Ovary (tissue), 9 donors: Measurements from ENCODE around the gene ISLR2. TPM values are rescaled to one million over a fixed set of nuclear protein-coding genes. Genes with fewer than 3 reads are reported as not detected.

Experiments
- DNase-seq, 5 donors: peaks; one replicate each; pipeline ENCODE4 v3.0.0-alpha.2; 2019 to 2020
- H3K27ac ChIP-seq, 2 donors: fragments of 200-600 bp; one replicate each; pipeline versions ENCODE4 v1.5.1 to v1.8.0; 2019 to 2022
- H3K27me3 ChIP-seq: fragments of 200-600 bp; one replicate; pipeline ENCODE4 v1.8.0; 2022
- H3K36me3 ChIP-seq: fragments of 200-600 bp; sonication (generic); one replicate; pipeline ENCODE4 v1.5.1; 2019
- H3K4me1 ChIP-seq: one replicate; pipeline ENCODE4 v1.8.1; 2013; ENCODE audit warnings: mild to moderate bottlenecking, moderate library complexity; ENCODE audit not compliant: insufficient read depth
- H3K4me3 ChIP-seq: fragments of 200-600 bp; sonication (generic); one replicate; pipeline ENCODE4 v1.5.1; 2017
- H3K9me3 ChIP-seq, 2 donors: fragments of 200-600 bp in 1 of 2; sonication (generic) in 1 of 2; one replicate each; pipeline versions ENCODE4 v1.5.1 to v1.8.1; 2013 to 2019; ENCODE audit warnings: mild to moderate bottlenecking in 1 of 2, moderate library complexity in 1 of 2
- CTCF ChIP-seq, 3 donors: fragments of 450-650 bp in 2 of 3; fragments of 200-600 bp in 1 of 3; IDR thresholded peaks; one replicate each; pipeline versions ENCODE4 v1.5.1 to v1.8.0; 2016 to 2022; ENCODE audit warnings: antibody characterized with exemption in 3 of 3, mild to moderate bottlenecking in 1 of 3
- EP300 ChIP-seq: sonication (generic); formaldehyde crosslinking; IDR thresholded peaks from one replicate; pipeline ENCODE4 v1.6.1; 2017; ENCODE audit warnings: antibody characterized with exemption
- POLR2A ChIP-seq: fragments of 450-650 bp; IDR thresholded peaks from one replicate; pipeline ENCODE4 v1.6.1; 2017; ENCODE audit warnings: antibody characterized with exemption, mild to moderate bottlenecking, moderate library complexity
- WGBS, 3 donors: extraction: QIAGEN DNeasy Blood & Tissue Kit in 1 of 3; methylation state at CpG; one replicate each; pipeline versions ENCODE4 v1.1.5 to v1.1.7; 2013 to 2017; 5-methylcytosine and 5-hydroxymethylcytosine counted together
- intact Hi-C, 4 donors: fragments of 100-400 bp; cut with DNase I; formaldehyde crosslinking; loops; one replicate each; pipeline versions ENCODE4 v1.11.0 to v1.15.1; 2022 to 2023
- polyA plus RNA-seq, 2 donors: library from polyadenylated mRNA; stranded (reverse); fragments of 200-250 nt in 1 of 2; fragments of 350-450 nt in 1 of 2; fragmentation: Illumina TruSeq in 1 of 2; extraction: RNeasy Lipid Tissue Mini Kit (QIAGEN cat#74804) in 1 of 2; gene quantifications; one replicate each; pipeline ENCODE4 v1.2.3, GENCODE V29; 2013 to 2014
- small RNA-seq: library from RNA; depleted of rRNA; stranded (forward); fragments of <200 nt; gene quantifications from one replicate; pipeline ENCODE3, GENCODE V24; 2016
- total RNA-seq, 7 donors: library from RNA; depleted of rRNA in 2 of 7; stranded (reverse); fragments of >200 nt in 2 of 7; fragmentation: NEBNext Ultra II Directional in 3 of 7; extraction: Animal tissue kit (Norgen Biotek cat#: 25700) in 3 of 7; gene quantifications; one replicate each; pipeline versions ENCODE4 v1.1.0 to v1.2.4, GENCODE V29; 2016 to 2023
- donor health status: DM: no; HTN: no; CAD: no; lungs with moderate emphysema.
- donor health status: DM: no; HTN: no; CAD: no.
- donor health status: Bipolar disorder and iron deficiency.
- donor health status: DM: yes; HTN: yes; CAD: no.
- donor health status: DM: no; HTN: no; CAD: no.
- donor health status: DM: yes; HTN: yes; CAD: no.

ISLR2 gene
- total and polyA plus RNA-seq, 9 donors, result 0.11 to 1.1 (median 0.38) TPM; not detected in 1

DNA sequence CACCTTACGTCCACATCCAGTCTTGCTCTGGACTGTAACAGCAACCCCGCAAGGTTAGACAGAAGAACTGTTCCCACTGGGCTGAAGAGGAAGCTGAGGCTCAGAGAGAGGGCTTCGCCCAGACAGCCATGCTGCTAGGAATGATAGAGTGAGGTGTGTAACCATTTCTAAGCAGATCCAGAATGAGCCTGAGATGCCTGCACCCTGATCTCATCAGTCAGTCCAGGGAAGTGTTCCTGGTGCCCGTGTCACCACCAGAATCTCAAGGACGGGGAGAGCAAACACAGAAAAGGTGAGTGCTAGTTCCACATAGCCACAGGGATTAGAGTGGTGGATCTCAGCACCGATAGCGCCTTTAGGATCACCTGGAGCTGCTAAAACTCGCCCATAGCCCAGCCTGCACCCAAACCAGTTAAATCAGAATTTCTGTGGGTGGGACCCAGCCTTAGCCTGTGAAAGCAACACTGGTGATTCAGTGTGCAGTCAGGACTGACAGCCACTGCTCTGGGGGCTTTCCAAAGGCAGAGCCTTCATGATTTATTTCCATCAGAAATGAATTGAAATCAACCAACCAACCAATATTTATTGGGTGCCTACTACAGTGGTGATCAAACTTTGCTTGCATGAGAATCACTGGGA is 55.4 kb downstream of the ISLR2 start:
- Histone ChIP-seq H3K27ac (no peak overlapping the region), H3K36me3 (no peaks in the 10 kb centered on the region), H3K4me1 (no peaks in the 10 kb centered on the region), H3K4me3 (no peak overlapping the region), H3K9me3 (no peaks in the 10 kb centered on the region), H3K27me3 (no peaks in the 10 kb centered on the region)
- intact Hi-C loops, result no loop called here
- 77 to 85% (median 82%) methylated on average over 8 of the region's 8 CpGs for WGBS, 3 donors
- no peak for TF ChIP-seq CTCF (IDR thresholded peaks at IDR 0.05)
- no peak for TF ChIP-seq POLR2A
- no peak for TF ChIP-seq EP300
- no peak for DNase-seq

Small RNAs within 50 kb of the gene (small RNA-seq; reads per million reads assigned to genes)
- not detected for gene RF00017

Other genes with a start within 250 kb of the ISLR2 start
- gene LOXL1, start 204.1 kb upstream of the ISLR2 start, total RNA-seq, result 10 to 100 TPM; 10.1 to 33.8 (median 19.9) TPM
- 10 to 100 TPM; 16.1 to 17.0 TPM for gene LOXL1, start 204.1 kb upstream of the ISLR2 start, polyA plus RNA-seq
- 10 to 100 TPM in 5 of 7 donors, 1 to 10 TPM in 2; 6.0 to 22.9 (median 13.3) TPM for gene STOML1, start 138.3 kb upstream of the ISLR2 start, total RNA-seq
- gene STOML1, start 138.3 kb upstream of the ISLR2 start, polyA plus RNA-seq, result 10 to 100 TPM in 1 of 2 donors, 1 to 10 TPM in 1; 2.1 to 12.1 TPM
- gene PML, start 135.9 kb upstream of the ISLR2 start, total RNA-seq, result 10 to 100 TPM; 37.4 to 60.8 (median 51.7) TPM
- gene PML, start 135.9 kb upstream of the ISLR2 start, polyA plus RNA-seq, result 10 to 100 TPM; 20.7 to 26.0 TPM
- under 1 TPM in 2 of 7 donors, not detected in 5; 0.37 to 0.48 TPM for gene GOLGA6A, start 48.0 kb upstream of the ISLR2 start, total RNA-seq
- gene GOLGA6A, start 48.0 kb upstream of the ISLR2 start, polyA plus RNA-seq, result under 1 TPM in 1 of 2 donors, not detected in 1; 0.04 TPM
- 100 to 1,000 TPM; 108 to 314 (median 156) TPM for gene ISLR, start 43.1 kb downstream of the ISLR2 start, total RNA-seq
- gene ISLR, start 43.1 kb downstream of the ISLR2 start, polyA plus RNA-seq, result 100 to 1,000 TPM in 1 of 2 donors, 10 to 100 TPM in 1; 82.4 to 150 TPM
- 1 to 10 TPM in 3 of 7 donors, under 1 TPM in 4; 0.20 to 2.8 (median 0.87) TPM for gene STRA6, start 72.2 kb downstream of the ISLR2 start, total RNA-seq
- under 1 TPM; 0.47 to 0.64 TPM for gene STRA6, start 72.2 kb downstream of the ISLR2 start, polyA plus RNA-seq
- 10 to 100 TPM in 1 of 7 donors, 1 to 10 TPM in 3, under 1 TPM in 1, not detected in 2; 0.74 to 24.7 (median 2.7) TPM for gene CCDC33, start 105.7 kb downstream of the ISLR2 start, total RNA-seq
- under 1 TPM in 1 of 2 donors, not detected in 1; 0.10 TPM for gene CCDC33, start 105.7 kb downstream of the ISLR2 start, polyA plus RNA-seq
- 10 to 100 TPM; 19.9 to 61.3 (median 32.3) TPM for gene CYP11A1, start 237.1 kb downstream of the ISLR2 start, total RNA-seq
- gene CYP11A1, start 237.1 kb downstream of the ISLR2 start, polyA plus RNA-seq, result 1,000 to 10,000 TPM in 1 of 2 donors, 10 to 100 TPM in 1; 30.1 to 1,902 TPM